Measurements from ENCODE around the gene HS3ST6. TPM values are rescaled to one million over a fixed set of nuclear protein-coding genes. Genes with fewer than 3 reads are reported as not detected.
A peak's percentile ranks its signal among the peaks of the same experiment; 100 is the strongest.
"Not testable (repeated sequence)": the region's sequence is repeated elsewhere in the genome, so short reads cannot be mapped to it uniquely, and the experiment has no call there.

The HS3ST6 gene
- polyA plus RNA-seq, 1 donor = not detected

- no peak for DNase-seq (ENCODE audit: low read depth)
Observed at GRCh38 chr16:1877804-1878203, 40.4 kb downstream of the HS3ST6 start.

GRCh38 chr16:1877089-1877488, 41.1 kb downstream of the HS3ST6 start:
- no peak for DNase-seq (ENCODE audit: low read depth)

- no peak for DNase-seq (ENCODE audit: low read depth)
Observed at GRCh38 chr16:1876468-1876867, 41.7 kb downstream of the HS3ST6 start.

- not testable (repeated sequence) for DNase-seq (ENCODE audit: low read depth)
Observed at GRCh38 chr16:1876066-1876465, 42.1 kb downstream of the HS3ST6 start.

- no peak for DNase-seq (ENCODE audit: low read depth)
Observed at GRCh38 chr16:1874854-1875253, 43.4 kb downstream of the HS3ST6 start.

GRCh38 chr16:1871974-1872635, 46.1 kb downstream of the HS3ST6 start, which contains the start of gene MEIOB:
Gene MEIOB (minus strand): TSS chr16:1872164. CDS start chr16:1868175, 3,989 bp downstream.
- no peak for DNase-seq (ENCODE audit: low read depth)

- no peak for DNase-seq (ENCODE audit: low read depth)
Observed at GRCh38 chr16:1870365-1871082, 47.7 kb downstream of the HS3ST6 start.

GRCh38 chr16:1865902-1866690, 52.1 kb downstream of the HS3ST6 start:
- DNase-seq (ENCODE audit: low read depth) = no peak

- DNase-seq (ENCODE audit: low read depth) = peak; percentile 6
Observed at GRCh38 chr16:1863681-1864460, 54.3 kb downstream of the HS3ST6 start.

GRCh38 chr16:1862394-1862793, 55.8 kb downstream of the HS3ST6 start:
- no peak for DNase-seq (ENCODE audit: low read depth)

GRCh38 chr16:1861730-1862129, 56.5 kb downstream of the HS3ST6 start:
- no peak for DNase-seq (ENCODE audit: low read depth)

Other genes with a start within 250 kb of the HS3ST6 start
- gene JPT2, start 240.1 kb downstream of the HS3ST6 start, polyA plus RNA-seq (ENCODE audit: insufficient read length) = 40.5 TPM
- gene MAPK8IP3, start 212.2 kb downstream of the HS3ST6 start, polyA plus RNA-seq (ENCODE audit: insufficient read length) = 53.6 TPM
- gene NME3, start 146.9 kb downstream of the HS3ST6 start, polyA plus RNA-seq (ENCODE audit: insufficient read length) = 19.5 TPM
- 5.7 TPM for gene EME2, start 145.6 kb downstream of the HS3ST6 start, polyA plus RNA-seq (ENCODE audit: insufficient read length)
- 42.5 TPM for gene MRPS34, start 145.3 kb downstream of the HS3ST6 start, polyA plus RNA-seq (ENCODE audit: insufficient read length)
- 24.6 TPM for gene SPSB3, start 135.8 kb downstream of the HS3ST6 start, polyA plus RNA-seq (ENCODE audit: insufficient read length)
- 36.9 TPM for gene NUBP2, start 135.5 kb downstream of the HS3ST6 start, polyA plus RNA-seq (ENCODE audit: insufficient read length)
- gene IGFALS, start 124.7 kb downstream of the HS3ST6 start, polyA plus RNA-seq (ENCODE audit: insufficient read length) = 0.44 TPM
- gene HAGH, start 91.6 kb downstream of the HS3ST6 start, polyA plus RNA-seq (ENCODE audit: insufficient read length) = 44.3 TPM
- 21.3 TPM for gene FAHD1, start 91.2 kb downstream of the HS3ST6 start, polyA plus RNA-seq (ENCODE audit: insufficient read length)
- 0.57 TPM for gene MEIOB, start 46.3 kb downstream of the HS3ST6 start, polyA plus RNA-seq (ENCODE audit: insufficient read length)
- 38.3 TPM for gene MSRB1, start 24.8 kb upstream of the HS3ST6 start, polyA plus RNA-seq (ENCODE audit: insufficient read length)
- gene RPL3L, start 36.3 kb upstream of the HS3ST6 start, polyA plus RNA-seq (ENCODE audit: insufficient read length) = 56.0 TPM
- gene NDUFB10, start 41.1 kb upstream of the HS3ST6 start, polyA plus RNA-seq (ENCODE audit: insufficient read length) = 121 TPM
- gene RPS2, start 46.4 kb upstream of the HS3ST6 start, polyA plus RNA-seq (ENCODE audit: insufficient read length) = 3,325 TPM
- not detected for gene RNF151, start 48.4 kb upstream of the HS3ST6 start, polyA plus RNA-seq (ENCODE audit: insufficient read length)
- gene TBL3, start 53.6 kb upstream of the HS3ST6 start, polyA plus RNA-seq (ENCODE audit: insufficient read length) = 28.4 TPM
- 1.4 TPM for gene NOXO1, start 63.1 kb upstream of the HS3ST6 start, polyA plus RNA-seq (ENCODE audit: insufficient read length)
- gene GFER, start 65.8 kb upstream of the HS3ST6 start, polyA plus RNA-seq (ENCODE audit: insufficient read length) = 16.2 TPM
- 1.4 TPM for gene SYNGR3, start 71.6 kb upstream of the HS3ST6 start, polyA plus RNA-seq (ENCODE audit: insufficient read length)
- gene ZNF598, start 91.4 kb upstream of the HS3ST6 start, polyA plus RNA-seq (ENCODE audit: insufficient read length) = 24.9 TPM
- gene NPW, start 101.4 kb upstream of the HS3ST6 start, polyA plus RNA-seq (ENCODE audit: insufficient read length) = 1.1 TPM
- gene NHERF2, start 108.5 kb upstream of the HS3ST6 start, polyA plus RNA-seq (ENCODE audit: insufficient read length) = 36.7 TPM
- 11.2 TPM for gene NTHL1, start 129.4 kb upstream of the HS3ST6 start, polyA plus RNA-seq (ENCODE audit: insufficient read length)
- 70.4 TPM for gene TSC2, start 129.6 kb upstream of the HS3ST6 start, polyA plus RNA-seq (ENCODE audit: insufficient read length)
- 140 TPM for gene PKD1, start 217.5 kb upstream of the HS3ST6 start, polyA plus RNA-seq (ENCODE audit: insufficient read length)
- 1.0 TPM for gene RAB26, start 230.2 kb upstream of the HS3ST6 start, polyA plus RNA-seq (ENCODE audit: insufficient read length)
- 43.7 TPM for gene TRAF7, start 237.4 kb upstream of the HS3ST6 start, polyA plus RNA-seq (ENCODE audit: insufficient read length)